GM21381 (cell line): ENCODE measurements around the gene CNIH2.
"Not testable (repeated sequence)": the region's sequence is repeated elsewhere in the genome, so short reads cannot be mapped to it uniquely, and the experiment has no call there.

Experiments used
- ATAC-seq: cut with Tn5 transposase; IDR thresholded peaks from one replicate; pipeline ENCODE4 v1.9.1; 2021; ENCODE audit warnings: mild to moderate bottlenecking, moderate library complexity; ENCODE audit not compliant: unreplicated experiment

The CNIH2 gene

DNA sequence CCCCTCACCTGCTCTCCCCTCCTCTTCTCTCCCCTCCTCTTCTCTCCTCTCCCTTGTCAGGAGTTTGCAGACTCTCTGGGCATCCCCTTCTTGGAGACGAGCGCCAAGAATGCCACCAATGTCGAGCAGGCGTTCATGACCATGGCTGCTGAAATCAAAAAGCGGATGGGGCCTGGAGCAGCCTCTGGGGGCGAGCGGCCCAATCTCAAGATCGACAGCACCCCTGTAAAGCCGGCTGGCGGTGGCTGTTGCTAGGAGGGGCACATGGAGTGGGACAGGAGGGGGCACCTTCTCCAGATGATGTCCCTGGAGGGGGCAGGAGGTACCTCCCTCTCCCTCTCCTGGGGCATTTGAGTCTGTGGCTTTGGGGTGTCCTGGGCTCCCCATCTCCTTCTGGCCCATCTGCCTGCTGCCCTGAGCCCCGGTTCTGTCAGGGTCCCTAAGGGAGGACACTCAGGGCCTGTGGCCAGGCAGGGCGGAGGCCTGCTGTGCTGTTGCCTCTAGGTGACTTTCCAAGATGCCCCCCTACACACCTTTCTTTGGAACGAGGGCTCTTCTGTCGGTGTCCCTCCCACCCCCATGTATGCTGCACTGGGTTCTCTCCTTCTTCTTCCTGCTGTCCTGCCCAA, 1.9 kb upstream of the CNIH2 start:
- no peak for ATAC-seq

DNA sequence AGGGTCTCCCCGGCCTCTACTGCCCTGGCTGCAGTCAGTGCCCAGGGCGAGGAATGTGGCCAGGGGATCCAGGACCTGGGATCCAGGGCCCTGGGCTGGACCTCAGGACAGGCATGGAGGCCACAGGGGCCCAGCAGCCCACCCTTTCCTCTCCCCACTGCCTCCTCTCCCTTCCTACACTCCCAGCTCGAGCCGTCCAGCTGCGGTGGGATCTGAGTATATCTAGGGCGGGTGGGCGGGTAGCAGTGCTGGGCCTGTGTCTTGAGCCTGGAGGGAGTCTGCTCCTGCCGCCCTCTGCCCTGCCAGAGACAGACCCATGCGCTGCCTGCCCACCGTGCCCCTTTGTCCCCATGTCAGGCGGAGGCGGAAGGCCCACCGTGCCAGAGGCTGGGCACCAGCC, 1.4 kb upstream of the CNIH2 start:
- ATAC-seq: not testable (repeated sequence)

DNA sequence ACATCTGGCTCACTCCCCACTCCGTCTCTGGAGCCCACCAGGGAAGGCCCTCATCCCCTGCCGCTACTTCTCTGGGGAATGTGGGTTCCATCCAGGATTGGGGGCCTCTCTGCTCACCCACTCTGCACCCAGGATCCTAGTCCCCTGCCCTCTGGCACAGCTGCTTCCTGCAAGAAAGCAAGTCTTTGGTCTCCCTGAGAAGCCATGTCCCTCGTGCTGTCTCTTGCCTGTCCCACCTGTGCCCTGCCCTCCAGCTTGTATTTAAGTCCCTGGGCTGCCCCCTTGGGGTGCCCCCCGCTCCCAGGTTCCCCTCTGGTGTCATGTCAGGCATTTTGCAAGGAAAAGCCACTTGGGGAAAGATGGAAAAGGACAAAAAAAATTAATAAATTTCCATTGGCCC, 911 bp upstream of the CNIH2 start:
- ATAC-seq: not testable (repeated sequence)

DNA sequence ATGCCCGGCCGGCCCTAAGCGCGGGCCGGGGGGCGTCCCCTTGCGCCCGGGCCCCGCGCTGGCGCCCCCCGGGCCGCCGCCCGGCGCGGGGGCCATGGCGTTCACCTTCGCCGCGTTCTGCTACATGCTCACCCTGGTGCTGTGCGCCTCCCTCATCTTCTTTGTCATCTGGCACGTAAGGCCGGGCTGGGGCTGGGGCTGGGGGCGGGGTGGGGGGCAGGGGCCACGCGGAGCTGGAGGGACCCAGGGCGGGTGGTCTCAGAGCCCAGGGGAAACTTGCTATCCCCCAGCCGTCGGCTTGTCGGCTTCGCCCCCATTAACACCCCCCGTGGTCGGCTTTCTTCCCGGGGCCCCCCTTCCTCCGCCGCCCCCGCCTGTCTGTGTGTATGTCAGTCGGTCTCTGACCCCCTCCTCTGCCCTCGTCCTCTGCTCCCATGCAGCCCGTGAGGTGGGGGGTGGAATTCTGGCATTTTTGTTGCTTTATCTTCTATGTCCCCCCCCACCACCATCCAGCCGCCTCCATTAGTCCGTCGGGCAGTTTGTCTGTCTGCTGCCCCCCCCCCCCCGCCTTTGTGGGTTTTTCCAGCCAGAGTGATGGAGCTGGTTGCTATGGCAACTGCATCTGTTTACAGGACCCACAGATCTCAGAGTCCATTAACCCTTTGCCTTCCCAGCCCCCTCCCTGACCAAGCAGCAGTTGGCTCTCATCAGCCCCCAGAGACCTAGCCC, 552 bp downstream of the CNIH2 start:
- ATAC-seq: no peak

DNA sequence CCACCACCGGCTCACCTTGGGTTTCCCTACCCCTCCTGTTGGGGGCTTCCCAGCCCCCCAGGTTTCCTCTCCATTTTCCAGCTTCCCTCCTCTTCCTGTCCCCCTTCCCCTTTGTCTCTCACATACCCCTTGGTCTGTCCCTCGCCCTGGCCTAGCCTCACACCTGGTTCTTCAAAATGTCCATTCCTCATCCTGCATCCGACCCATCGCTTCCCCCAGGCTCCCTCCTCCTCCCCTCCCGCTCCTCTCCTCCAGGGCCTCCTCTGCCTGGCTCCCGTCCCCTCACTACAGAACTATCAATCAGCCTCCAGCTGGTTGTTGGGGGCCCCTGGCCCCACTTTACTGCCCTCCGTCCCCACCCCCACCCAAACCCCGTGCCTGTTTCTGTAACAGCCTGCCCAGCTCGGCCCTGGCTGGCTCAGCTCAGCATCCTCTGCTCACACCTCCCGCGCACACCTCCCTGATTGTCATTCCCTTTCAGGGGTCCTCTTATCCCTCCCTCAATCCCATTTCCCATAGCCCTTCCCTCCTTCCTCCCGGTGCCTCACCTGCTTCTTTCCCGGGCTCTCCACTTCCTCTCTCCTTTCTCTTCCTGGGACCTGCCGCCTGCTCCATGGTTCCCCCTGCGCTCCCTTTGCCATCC, 1.2 kb downstream of the CNIH2 start:
- no peak for ATAC-seq

DNA sequence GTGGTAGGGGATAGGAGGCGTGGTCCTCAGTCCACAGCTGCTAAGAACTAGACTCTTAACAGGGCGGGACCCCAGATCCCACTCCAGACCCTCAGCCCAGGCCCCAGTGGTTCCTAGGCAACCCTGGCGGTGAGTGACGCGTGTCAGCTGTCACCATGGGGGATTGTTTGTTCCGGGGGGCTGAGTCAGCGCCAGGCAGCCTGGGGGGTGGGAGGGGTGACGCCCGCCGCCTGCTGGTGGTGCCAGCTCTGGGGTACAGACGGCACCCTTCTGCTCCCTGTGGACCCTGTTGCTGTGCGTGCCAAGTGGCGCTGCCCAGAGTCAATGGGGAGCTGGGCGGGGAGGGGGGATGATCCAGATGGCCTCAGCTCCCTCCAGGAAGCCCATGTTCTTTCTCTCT, 2.5 kb downstream of the CNIH2 start:
- ATAC-seq: no peak

DNA sequence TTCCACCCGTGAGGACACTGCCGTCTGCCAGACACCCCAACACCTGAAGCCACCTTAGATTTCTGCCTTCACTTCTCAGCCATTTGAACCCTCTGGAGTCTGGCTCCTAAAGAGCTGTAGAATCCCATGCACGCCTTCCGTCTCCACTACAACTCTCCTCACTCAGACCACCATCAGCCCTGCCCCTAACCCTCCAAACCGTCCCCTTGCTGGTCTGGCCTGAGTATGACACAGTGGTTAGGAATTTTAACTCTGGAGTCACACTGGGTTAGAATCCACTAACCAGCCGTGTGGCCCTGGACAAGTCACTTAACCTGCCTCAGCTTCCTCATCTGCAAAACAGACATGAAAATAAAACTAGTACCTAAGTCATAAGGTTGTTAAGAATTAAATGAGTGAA, 3.0 kb downstream of the CNIH2 start:
- ATAC-seq: no peak

DNA sequence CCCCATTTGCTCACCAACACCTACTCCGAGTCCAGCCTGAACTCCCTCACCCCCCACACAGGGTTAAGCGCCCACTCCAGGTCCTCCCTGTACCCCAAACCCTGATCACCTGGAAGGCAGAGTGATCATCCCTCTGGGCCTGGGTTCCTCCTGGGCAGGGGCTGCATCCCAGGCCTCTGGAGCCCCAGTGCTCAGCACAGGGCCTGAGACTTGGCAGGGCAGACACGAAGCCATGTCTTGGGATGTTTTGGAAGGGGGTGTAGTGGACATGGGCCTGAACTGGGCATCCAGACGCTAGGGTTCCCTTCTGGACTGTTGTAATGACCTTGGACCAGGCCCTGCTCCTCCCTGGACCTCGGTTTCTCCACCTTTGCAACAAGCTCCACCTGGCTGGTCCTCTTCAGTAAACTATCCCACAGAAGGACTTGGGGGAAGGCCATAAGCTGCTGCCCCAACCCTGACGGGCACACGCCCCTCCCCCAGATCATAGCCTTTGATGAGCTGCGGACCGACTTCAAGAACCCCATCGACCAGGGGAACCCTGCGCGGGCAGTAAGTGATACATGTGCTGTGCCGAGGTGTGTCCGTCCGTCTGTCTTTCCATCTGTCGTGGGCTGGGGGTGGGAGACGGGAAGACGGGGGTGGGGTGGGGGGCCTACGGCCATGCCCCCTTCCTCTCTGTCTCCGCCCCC, 3.9 kb downstream of the CNIH2 start:
- no peak for ATAC-seq

DNA sequence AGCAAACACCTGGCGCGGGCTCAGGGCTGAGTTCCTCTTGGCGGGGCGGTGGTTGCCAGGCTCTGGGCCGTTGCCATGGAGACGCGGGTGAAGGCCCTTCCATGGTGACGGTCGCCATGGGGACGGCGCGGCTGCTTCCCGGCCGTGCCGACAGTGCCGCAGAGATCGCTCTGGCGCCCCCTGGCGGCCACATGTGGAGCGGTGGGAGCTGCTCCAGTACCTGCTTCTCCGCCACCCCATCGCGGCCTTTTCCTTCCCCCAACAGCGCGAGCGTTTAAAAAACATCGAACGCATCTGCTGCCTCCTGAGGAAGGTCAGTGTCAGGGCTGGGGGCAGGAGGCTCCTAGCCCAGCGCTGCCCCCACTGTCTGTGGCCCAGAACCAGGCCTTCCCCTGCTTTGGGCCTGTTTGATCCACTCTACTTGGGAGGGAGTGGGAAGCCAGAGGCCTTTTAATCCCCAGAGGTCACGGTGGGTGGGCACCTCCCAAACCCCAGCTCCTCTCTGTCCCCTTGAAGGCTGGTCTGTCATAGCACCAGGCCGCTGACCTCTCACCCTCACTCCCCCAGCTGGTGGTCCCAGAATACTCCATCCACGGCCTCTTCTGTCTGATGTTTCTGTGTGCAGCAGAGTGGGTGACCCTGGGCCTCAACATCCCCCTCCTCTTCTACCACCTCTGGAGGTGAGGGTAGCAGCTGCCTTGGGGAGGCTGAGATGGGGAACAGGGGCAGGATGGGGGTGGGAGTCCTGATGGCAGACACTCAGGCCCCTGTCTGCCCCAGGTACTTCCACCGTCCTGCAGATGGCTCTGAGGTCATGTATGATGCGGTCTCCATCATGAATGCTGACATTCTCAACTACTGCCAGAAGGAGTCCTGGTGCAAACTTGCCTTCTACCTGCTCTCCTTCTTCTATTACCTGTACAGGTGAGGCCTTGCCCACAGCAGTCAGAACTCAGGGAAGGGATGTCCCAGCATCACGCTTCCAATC, 4.8 kb downstream of the CNIH2 start:
- peak; percentile 78 for ATAC-seq

DNA sequence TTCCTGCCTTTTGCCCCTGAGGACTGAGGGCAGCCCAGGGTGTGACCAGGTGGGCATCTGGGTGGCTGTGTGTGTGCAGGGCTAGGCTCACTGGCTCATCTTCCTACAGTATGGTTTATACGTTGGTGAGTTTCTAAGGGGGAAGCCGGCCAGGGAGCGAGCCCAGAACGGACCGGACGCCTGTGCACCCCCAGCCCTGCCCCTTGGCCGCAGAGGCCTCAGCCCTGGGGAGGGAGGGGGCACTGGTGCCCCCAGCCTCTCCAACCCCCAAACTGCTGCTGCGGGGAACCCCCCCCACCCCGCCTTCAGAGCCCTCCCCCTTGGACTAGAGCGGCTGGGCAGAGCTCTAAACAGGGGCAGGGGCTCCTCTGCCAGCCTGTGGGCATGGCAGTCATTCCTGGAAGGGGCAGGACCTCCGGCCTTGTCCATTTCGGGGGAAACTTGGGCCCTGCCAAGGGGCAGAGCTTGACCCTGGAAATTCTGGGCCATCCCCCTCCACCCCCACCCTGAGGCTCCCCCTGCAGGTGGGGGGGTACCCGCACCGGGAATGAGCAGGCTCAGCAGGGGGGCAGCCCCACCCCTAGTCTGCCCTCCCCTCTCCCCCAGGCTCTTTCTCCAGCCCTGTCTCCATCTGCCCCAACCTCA, 5.6 kb downstream of the CNIH2 start:
- ATAC-seq: no peak

DNA sequence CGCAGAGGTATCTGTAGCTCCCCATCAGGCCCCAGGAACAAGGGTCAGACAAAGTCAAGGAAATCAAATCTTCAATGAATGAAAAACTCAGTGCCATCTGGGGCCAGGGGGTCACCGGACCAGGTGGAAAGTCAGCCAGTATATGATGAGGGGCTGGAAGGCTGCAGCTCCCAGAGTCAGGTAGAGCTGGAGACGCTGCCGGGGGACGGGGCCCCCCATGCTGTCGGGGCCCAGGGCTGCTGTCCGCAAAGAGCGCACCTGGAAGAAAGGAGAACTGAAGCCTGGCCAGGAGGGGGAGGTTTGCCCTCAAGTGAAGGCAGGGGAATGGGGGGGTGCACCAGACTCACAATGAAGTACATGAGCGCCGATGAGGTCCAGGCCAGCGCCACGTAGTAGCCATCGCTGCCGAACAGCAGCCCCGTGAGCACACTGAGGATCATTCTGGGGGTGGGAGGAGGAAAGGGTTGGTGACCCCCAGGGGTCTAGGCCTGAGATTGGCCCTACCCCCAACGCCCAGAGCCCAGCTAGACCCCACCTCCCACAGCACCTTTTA, 6.6 kb downstream of the CNIH2 start:
- ATAC-seq: no peak

DNA sequence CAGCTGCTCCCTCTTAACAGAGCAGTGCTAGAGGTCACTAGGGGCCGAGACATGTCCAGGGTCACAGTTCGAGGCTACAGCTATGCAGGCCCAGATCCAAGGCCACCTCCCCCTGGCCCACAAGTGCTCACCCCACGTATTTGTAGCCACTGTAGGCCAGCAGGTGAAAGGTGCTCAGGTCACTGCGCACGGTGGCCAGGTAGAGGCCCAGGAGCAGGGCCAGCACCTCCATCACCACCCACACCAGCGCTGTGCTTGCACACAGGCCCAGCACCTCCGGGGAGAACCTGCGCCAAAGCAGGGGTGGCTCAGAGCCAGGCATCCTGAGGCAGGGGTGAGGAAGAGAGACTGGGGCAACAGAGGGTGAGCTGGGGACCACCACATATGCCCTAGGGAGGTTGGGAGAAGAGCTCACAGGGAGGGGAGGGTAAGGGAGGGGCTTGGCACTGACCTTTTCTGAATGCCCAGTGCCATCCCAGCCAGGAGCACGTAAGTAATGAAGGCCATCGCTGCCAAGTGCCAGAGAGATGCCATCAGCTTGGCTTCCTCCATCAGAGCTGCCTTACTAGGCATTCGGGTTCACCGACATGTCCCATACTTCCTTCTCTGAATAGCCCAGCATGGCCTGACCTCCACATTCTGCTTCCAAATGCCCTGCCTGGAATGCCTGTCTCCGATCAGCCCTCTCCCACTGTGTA, 7.4 kb downstream of the CNIH2 start:
- ATAC-seq: no peak

DNA sequence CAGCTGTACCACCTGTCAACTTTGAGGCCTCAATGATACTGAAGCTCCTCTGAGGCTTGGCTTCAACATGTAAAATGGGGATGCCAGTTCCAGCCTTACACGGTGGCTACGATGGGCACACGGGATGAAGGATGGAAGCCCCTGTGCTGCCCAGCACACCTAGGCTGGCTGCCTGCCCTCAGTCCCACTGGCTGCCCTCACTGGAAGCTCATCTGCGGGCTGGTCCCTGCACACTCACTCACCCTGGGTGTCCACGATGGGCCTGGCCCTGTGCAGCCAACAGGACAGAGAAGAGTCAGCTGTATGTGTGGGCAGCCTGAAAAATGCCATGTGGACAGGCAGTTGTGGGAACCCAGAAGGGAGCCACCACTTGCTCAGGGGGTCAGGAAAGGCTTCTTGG, 8.7 kb downstream of the CNIH2 start:
- ATAC-seq: no peak

DNA sequence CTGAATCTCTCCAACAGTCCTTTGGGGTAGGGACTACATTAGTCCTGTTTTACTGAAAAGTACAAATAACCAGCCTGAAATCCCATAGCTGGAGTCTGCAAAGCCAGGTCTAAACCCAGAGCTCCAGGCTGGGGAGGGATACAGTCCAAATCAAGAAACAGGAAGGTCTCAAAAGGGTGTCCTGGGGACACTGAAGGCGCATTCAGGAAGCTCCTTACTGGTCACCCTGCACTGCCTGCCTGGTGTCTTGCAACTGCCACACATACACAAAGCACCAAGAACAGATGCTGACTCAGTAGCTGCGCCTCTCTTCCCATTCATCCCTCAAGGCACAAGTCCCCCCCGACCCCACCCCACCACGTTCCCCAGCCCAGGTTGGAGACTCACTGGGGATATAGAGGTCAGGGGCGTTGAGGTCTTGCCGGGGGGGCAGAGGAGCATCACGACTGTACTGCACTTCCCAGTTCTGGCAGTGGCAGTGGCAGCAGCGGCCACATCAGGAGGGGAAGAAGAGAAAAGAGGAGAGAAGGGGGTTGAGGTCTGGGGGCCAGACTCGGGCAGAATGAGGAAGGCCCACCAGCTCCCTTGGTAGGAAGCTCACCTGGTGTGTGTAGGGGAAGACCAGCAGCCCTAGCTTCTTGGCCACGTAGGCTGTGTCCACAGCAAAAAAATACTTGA, 9.4 kb downstream of the CNIH2 start:
- ATAC-seq: no peak

DNA sequence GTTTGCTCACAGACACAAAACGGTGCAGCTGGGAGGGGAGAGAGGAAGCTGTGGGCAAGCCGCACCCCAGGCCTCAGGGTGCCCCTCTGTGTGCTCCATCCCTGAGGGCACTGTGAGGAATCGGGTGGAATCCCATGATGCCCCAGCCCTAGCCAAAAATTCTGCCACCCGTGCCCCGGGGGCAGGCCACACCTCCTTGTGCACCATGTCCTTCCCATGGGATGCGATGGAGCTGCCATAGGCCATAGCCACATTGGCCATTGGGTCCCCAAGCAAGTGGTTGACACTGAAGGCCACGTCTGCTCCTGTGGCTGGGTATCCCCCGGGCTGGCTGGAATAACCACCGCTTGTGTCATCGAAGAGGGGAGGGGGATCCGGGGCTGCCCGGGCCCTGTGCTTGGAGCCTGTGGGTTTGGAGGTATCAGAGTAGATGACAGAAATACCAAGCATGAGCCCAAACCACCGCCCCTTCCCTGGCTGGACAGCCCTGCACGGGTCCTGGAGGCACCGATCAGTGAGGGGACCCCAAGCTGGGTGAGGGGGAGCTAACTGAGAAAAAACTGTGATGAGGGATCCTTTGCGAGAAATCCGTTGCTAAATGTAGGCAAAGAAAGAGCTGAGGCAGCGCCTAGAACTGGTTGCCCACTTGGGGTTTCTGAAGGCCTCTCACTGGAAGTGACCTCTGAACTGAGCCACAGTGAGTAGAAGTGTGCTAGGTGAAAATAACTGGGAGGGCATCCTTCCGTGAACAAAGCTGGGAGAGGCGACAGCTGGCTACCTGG, 10.1 kb downstream of the CNIH2 start:
- ATAC-seq: no peak

DNA sequence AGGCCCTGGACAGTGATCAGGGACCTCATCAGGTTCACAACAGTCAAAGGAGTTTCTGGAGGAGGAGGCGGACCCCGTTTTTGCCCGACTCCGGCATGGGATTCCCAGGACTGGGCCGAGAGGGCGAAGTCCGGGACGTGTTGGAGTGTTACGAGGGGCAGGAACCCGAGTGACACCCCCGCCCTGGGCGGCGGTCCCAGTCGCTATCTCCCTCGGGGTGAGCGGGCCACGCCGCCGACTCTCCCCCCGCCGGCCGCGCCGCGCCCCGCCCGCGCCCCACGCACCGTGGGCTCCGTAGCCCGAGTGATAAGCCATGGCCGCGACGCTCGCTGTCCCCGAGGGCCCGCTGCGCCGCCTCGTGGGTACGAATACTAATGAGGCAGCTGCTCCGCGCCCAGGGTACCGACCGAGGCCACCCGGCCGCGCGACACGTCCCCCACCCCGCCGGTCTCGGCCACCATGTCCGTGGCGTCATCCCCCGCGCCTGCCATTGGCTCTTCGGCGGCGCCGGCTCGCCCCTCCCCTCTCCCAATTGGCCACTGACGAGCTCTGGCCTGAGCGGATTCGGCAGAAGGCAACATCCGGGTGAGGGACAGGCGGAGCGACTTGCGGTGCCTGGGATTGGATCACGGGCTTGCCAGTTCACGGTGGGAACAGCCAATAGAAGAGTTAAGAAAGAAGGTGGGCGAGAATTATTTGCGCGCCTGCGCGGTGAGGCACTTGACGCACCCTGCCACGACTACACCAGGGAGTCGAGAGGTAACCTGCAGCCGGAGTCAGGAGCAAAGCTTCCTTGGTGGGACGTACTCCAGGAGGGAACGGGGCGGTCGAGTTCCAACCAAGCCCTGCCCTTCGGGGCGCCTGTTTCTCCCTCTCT, 10.9 kb downstream of the CNIH2 start, which contains the start of gene YIF1A:
Gene YIF1A (minus strand): TSS at position 473 of the 877 bp plus-strand sequence. CDS start 158 bp downstream, at position 315.
- peak; percentile 92 for ATAC-seq
